NB4 (cell line): ENCODE results near the gene ABHD14A.

Source experiments
- CTCF ChIP-seq: IDR thresholded peaks from one replicate; pipeline ENCODE4 v1.5.1; 2012; ENCODE audit warnings: low read depth, low read length
- MAX ChIP-seq: IDR thresholded peaks from 2 replicates; pipeline ENCODE4 v1.6.1; 2011; ENCODE audit warnings: low read depth, low read length

- TF ChIP-seq MAX (no peak), CTCF (no peak)
Observed at GRCh38 chr3:51949121-51949520, 25.7 kb upstream of the ABHD14A start.
